HepG2 (cell line): ENCODE measurements around the gene PLAC9. TPM values are rescaled to one million over a fixed set of nuclear protein-coding genes. Genes with fewer than 3 reads are reported as not detected.
"Not testable (repeated sequence)": the region's sequence is repeated elsewhere in the genome, so short reads cannot be mapped to it uniquely, and the experiment has no call there.

ENCODE experiments used
- ATAC-seq: fragments of 200-7000 bp; cut with Tn5 transposase; 3 replicates; pipeline ENCODE4 v1.9.1; 2020; ENCODE audit warnings: mild to moderate bottlenecking, moderate library complexity
- BruUV-seq: library from RNA; stranded (reverse); fragments of 400-500 nt; replicated peaks from 2 replicates; lab custom pipeline; 2021; lab: Mats Ljungman, UMichigan
- CTCF ChIA-PET: fragments of 300-600 bp; formaldehyde crosslinking; extraction: SDS; loops from one replicate; lab custom pipeline; 2021; ENCODE audit warnings: low total read pairs, inconsistent platforms, low intra/inter-chr PET ratio; lab: Yijun Ruan, JAX
- POLR2A ChIA-PET: fragments of 350-600 bp; sonication (Branson Sonifier 250); formaldehyde crosslinking; loops from one replicate; lab custom pipeline; 2020; ENCODE audit warnings: antibody characterized with exemption, inconsistent platforms; lab: Yijun Ruan, JAX
- DNase-seq: peaks from one replicate; pipeline ENCODE4 v3.0.0-alpha.2; 2015; ENCODE audit warnings: low spot score
- FAIRE-seq: peaks from 3 replicates; lab custom pipeline; 2011; peaks lifted over from hg19 to GRCh38; lab: Jason Lieb, UNC
- H2AFZ ChIP-seq: one replicate; pipeline ENCODE4 v1.6.1; 2011; ENCODE audit warnings: low read length, inconsistent platforms
- H3K27ac ChIP-seq: fragments of 300-600 bp; 3 replicates; pipeline ENCODE4 v1.8.0; 2011; ENCODE audit warnings: mixed run types, mild to moderate bottlenecking, mixed read lengths, low read length, inconsistent platforms; ENCODE audit not compliant: insufficient read depth; ENCODE audit errors: extremely low read length
- H3K27me3 ChIP-seq, 2 experiments: fragments of 200-600 bp in 1 of 2; 2 replicates in 1 of 2; 3 replicates in 1 of 2; pipeline versions ENCODE4 v1.6.0 to v1.8.0; 2011; ENCODE audit warnings: low read length in 2 of 2, mild to moderate bottlenecking in 2 of 2, moderate library complexity in 2 of 2, inconsistent platforms in 1 of 2; ENCODE audit not compliant: insufficient read depth in 2 of 2, control insufficient read depth in 1 of 2
- H3K36me3 ChIP-seq, 2 experiments: fragments of 200-600 bp in 1 of 2; replicated peaks in 1 of 2; 2 replicates in 1 of 2; 3 replicates in 1 of 2; pipeline versions ENCODE4 v1.5.1 to v1.8.0; 2011; ENCODE audit warnings: low read length in 2 of 2, inconsistent platforms in 1 of 2; ENCODE audit not compliant: insufficient read depth in 2 of 2, control insufficient read depth in 1 of 2
- H3K4me1 ChIP-seq: 2 replicates; pipeline ENCODE4 v1.5.1; 2012; ENCODE audit warnings: low read length, inconsistent platforms; ENCODE audit not compliant: insufficient read depth
- H3K4me2 ChIP-seq: 2 replicates; pipeline ENCODE4 v1.6.0; 2011; ENCODE audit warnings: low read depth, low read length, inconsistent platforms
- H3K4me3 ChIP-seq, 3 experiments: fragments of 200-600 bp in 1 of 3; sonication (generic), shearing (Covaris generic) in 1 of 3; replicated peaks in 1 of 3; 2 replicates each; pipeline ENCODE4 v1.5.1; 2011 to 2016; ENCODE audit warnings: low read length in 3 of 3, inconsistent platforms in 2 of 3, low read depth in 2 of 3, mild to moderate bottlenecking in 2 of 3, control low read depth in 1 of 3, mixed read lengths in 1 of 3; ENCODE audit not compliant: insufficient read depth in 1 of 3
- H3K79me2 ChIP-seq: one replicate; pipeline ENCODE4 v1.6.1; 2011; ENCODE audit warnings: low read length, inconsistent platforms; ENCODE audit not compliant: insufficient read depth
- H3K9ac ChIP-seq: 2 replicates; pipeline ENCODE4 v1.6.0; 2011; ENCODE audit warnings: mild to moderate bottlenecking, low read depth, low read length, inconsistent platforms; ENCODE audit not compliant: insufficient read depth
- H3K9me3 ChIP-seq: 2 replicates; pipeline ENCODE4 v1.5.1; 2012; ENCODE audit warnings: mild to moderate bottlenecking, low read length
- H4K20me1 ChIP-seq: 2 replicates; pipeline ENCODE4 v1.6.0; 2011; ENCODE audit warnings: inconsistent platforms, mild to moderate bottlenecking, low read length, moderate library complexity; ENCODE audit not compliant: insufficient read depth
- WGBS: methylation state at CpG from one replicate; pipeline ENCODE4 v1.1.6; 2017; ENCODE audit warnings: low lambda C conversion rate; 5-methylcytosine and 5-hydroxymethylcytosine counted together
- in situ Hi-C: cut with HindIII; loops from 2 replicates; pipeline ENCODE4 v1.10.0; 2017; ENCODE audit warnings: low pct_unique_long_range_greater_than_20kb; ENCODE audit not compliant: extremely low pct_ligation_motif_present
- intact Hi-C: fragments of 100-400 bp; cut with micrococcal nuclease; formaldehyde crosslinking; loops from one replicate; pipeline ENCODE4 v1.10.0; 2022; ENCODE audit not compliant: unreplicated experiment
- polyA plus RNA-seq, 8 experiments: library from polyadenylated mRNA; depleted of rRNA in 3 of 8; stranded (reverse) in 7 of 8; unstranded in 1 of 8; fragments of >200 nt; fragmentation: Illumina TruSeq in 4 of 8; extraction: Trizol in 4 of 8; gene quantifications; 2 replicates each; pipeline versions ENCODE4 v1.2.1 to v1.2.3, GENCODE V29; 2011 to 2016; ENCODE audit warnings: low read depth in 4 of 8, missing spikeins in 1 of 8, mixed read lengths in 1 of 8; ENCODE audit not compliant: insufficient read depth in 1 of 8
- total RNA-seq, 5 experiments: library from RNA; depleted of rRNA; stranded (reverse); fragments of >200 nt; fragmentation: Illumina TruSeq; extraction: Trizol; gene quantifications; 2 replicates each; pipeline ENCODE4 v1.2.3, GENCODE V29; 2016; ENCODE audit warnings: low read depth in 1 of 5
- TF ChIP-seq, protein P1 (sequence below): fragments of 450-650 bp; IDR thresholded peaks from 2 replicates; pipeline ENCODE4 v1.6.1; 2016

PLAC9 gene
- total and polyA plus RNA-seq, 2 of the 13 experiments (the other 11 are each of a cell fraction or from before 2014, with no cell fraction given): not detected

- DNase-seq, H3K79me2 ChIP-seq, intact Hi-C loops, POLR2A ChIA-PET, H3K4me2 ChIP-seq, H3K36me3 ChIP-seq, H3K4me3 ChIP-seq, H3K4me1 ChIP-seq, H3K9me3 ChIP-seq, CTCF ChIA-PET, H3K27me3 ChIP-seq, FAIRE-seq, ATAC-seq, in situ Hi-C loops, BruUV-seq, H2AFZ ChIP-seq, H3K27ac ChIP-seq, H4K20me1 ChIP-seq, H3K9ac ChIP-seq: not testable (repeated sequence)
- TF ChIP-seq, protein P1, sequence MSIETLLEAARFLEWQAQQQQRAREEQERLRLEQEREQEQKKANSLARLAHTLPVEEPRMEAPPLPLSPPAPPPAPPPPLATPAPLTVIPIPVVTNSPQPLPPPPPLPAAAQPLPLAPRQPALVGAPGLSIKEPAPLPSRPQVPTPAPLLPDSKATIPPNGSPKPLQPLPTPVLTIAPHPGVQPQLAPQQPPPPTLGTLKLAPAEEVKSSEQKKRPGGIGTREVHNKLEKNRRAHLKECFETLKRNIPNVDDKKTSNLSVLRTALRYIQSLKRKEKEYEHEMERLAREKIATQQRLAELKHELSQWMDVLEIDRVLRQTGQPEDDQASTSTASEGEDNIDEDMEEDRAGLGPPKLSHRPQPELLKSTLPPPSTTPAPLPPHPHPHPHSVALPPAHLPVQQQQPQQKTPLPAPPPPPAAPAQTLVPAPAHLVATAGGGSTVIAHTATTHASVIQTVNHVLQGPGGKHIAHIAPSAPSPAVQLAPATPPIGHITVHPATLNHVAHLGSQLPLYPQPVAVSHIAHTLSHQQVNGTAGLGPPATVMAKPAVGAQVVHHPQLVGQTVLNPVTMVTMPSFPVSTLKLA: peak; percentile 59
- 33% methylated on average over 2 of the region's 2 CpGs for WGBS
These were observed 34.3 kb upstream of the PLAC9 start for GRCh38 chr10:80098272-80098671.

- 62% methylated on average over 8 of the region's 8 CpGs for WGBS
- H2AFZ ChIP-seq: not testable (repeated sequence)
These were observed 33.2 kb upstream of the PLAC9 start for GRCh38 chr10:80099295-80099694.

More at GRCh38 chr10:80099295-80099694, 33.2 kb upstream of the PLAC9 start:
- ATAC-seq, H4K20me1 ChIP-seq, FAIRE-seq, intact Hi-C loops, in situ Hi-C loops, H3K4me2 ChIP-seq, H3K79me2 ChIP-seq, H3K27me3 ChIP-seq, H3K27ac ChIP-seq, H3K9me3 ChIP-seq, H3K4me1 ChIP-seq, CTCF ChIA-PET, BruUV-seq, DNase-seq, H3K36me3 ChIP-seq, H3K4me3 ChIP-seq, H3K9ac ChIP-seq, POLR2A ChIA-PET: not testable (repeated sequence)
